ENCODE data around the gene MYT1.
A peak's percentile ranks its signal among the peaks of the same experiment; 100 is the strongest.

The MYT1 gene

GRCh38 chr20:64253443-64253842, 89.2 kb downstream of the MYT1 start:
- DNase-seq (ENCODE audit: insufficient read length, low spot score) (no peak), FAIRE-seq (no peak)
- TF ChIP-seq POLR2A (IDR thresholded peaks at IDR 0.05; ENCODE audit: low read depth, low read length) = no peak

- FAIRE-seq (no peak), DNase-seq (ENCODE audit: insufficient read length, low spot score) (no peak)
- no peak for TF ChIP-seq POLR2A (IDR thresholded peaks at IDR 0.05; ENCODE audit: low read depth, low read length)
Measured at GRCh38 chr20:64254156-64254555, 89.9 kb downstream of the MYT1 start.

GRCh38 chr20:64254571-64255360, 90.5 kb downstream of the MYT1 start:
- no peak for FAIRE-seq
- no peak for DNase-seq (ENCODE audit: insufficient read length, low spot score)
- no peak for TF ChIP-seq POLR2A (IDR thresholded peaks at IDR 0.05; ENCODE audit: low read depth, low read length)

- TF ChIP-seq POLR2A (IDR thresholded peaks at IDR 0.05; ENCODE audit: low read depth, low read length) = peak; percentile 86
- DNase-seq (ENCODE audit: insufficient read length, low spot score) = peak; percentile 92
- FAIRE-seq = no peak
Measured at GRCh38 chr20:64255361-64256281, 91.4 kb downstream of the MYT1 start, which contains the start of gene PCMTD2. PCMTD2 (plus strand) TSS chr20:64255748; CDS start chr20:64259966, 4,218 bp downstream.

GRCh38 chr20:64256282-64256935, 92.2 kb downstream of the MYT1 start:
- DNase-seq (ENCODE audit: insufficient read length, low spot score) = no peak
- no peak for FAIRE-seq
- no peak for TF ChIP-seq POLR2A (IDR thresholded peaks at IDR 0.05; ENCODE audit: low read depth, low read length)

GRCh38 chr20:64257107-64257757, 93.0 kb downstream of the MYT1 start:
- no peak for TF ChIP-seq POLR2A (IDR thresholded peaks at IDR 0.05; ENCODE audit: low read depth, low read length)
- DNase-seq (ENCODE audit: insufficient read length, low spot score) (no peak), FAIRE-seq (no peak)

- TF ChIP-seq POLR2A (IDR thresholded peaks at IDR 0.05; ENCODE audit: low read depth, low read length) = no peak
- DNase-seq (ENCODE audit: insufficient read length, low spot score) (no peak), FAIRE-seq (no peak)
Measured at GRCh38 chr20:64258071-64258823, 94.0 kb downstream of the MYT1 start.

- DNase-seq (ENCODE audit: insufficient read length, low spot score) (no peak), FAIRE-seq (no peak)
- TF ChIP-seq POLR2A (IDR thresholded peaks at IDR 0.05; ENCODE audit: low read depth, low read length) = no peak
Measured at GRCh38 chr20:64260239-64260638, 96.0 kb downstream of the MYT1 start.

GRCh38 chr20:64261138-64261537, 96.9 kb downstream of the MYT1 start:
- DNase-seq (ENCODE audit: insufficient read length, low spot score) (no peak), FAIRE-seq (no peak)
- TF ChIP-seq POLR2A (IDR thresholded peaks at IDR 0.05; ENCODE audit: low read depth, low read length) = no peak

GRCh38 chr20:64264091-64264490, 99.8 kb downstream of the MYT1 start:
- TF ChIP-seq POLR2A (IDR thresholded peaks at IDR 0.05; ENCODE audit: low read depth, low read length) = no peak
- FAIRE-seq (no peak), DNase-seq (ENCODE audit: insufficient read length, low spot score) (no peak)

GRCh38 chr20:64265201-64265600, 100.9 kb downstream of the MYT1 start:
- FAIRE-seq = no peak
- no peak for TF ChIP-seq POLR2A (IDR thresholded peaks at IDR 0.05; ENCODE audit: low read depth, low read length)
- DNase-seq (ENCODE audit: insufficient read length, low spot score) = no peak

- FAIRE-seq = no peak
- DNase-seq (ENCODE audit: insufficient read length, low spot score) = no peak
- no peak for TF ChIP-seq POLR2A (IDR thresholded peaks at IDR 0.05; ENCODE audit: low read depth, low read length)
Measured at GRCh38 chr20:64266988-64267387, 102.7 kb downstream of the MYT1 start.

GRCh38 chr20:64268174-64268573, 103.9 kb downstream of the MYT1 start:
- no peak for TF ChIP-seq POLR2A (IDR thresholded peaks at IDR 0.05; ENCODE audit: low read depth, low read length)
- no peak for DNase-seq (ENCODE audit: insufficient read length, low spot score)
- no peak for FAIRE-seq

Measured in H54 (cell line).